Measurements from ENCODE around the gene CCDC191.

CCDC191 gene

GRCh38 chr3:113977822-113978221 is 78.5 kb downstream of the CCDC191 start:
- Histone ChIP-seq H2AFZ (ENCODE audit: insufficient read depth, low read length, poor library complexity) (no peak overlapping the region), H2BK5ac (ENCODE audit: low read depth, low read length, poor library complexity) (no peak overlapping the region), H3K27ac (ENCODE audit: low read depth, low read length) (no peak overlapping the region), H3K4me1 (ENCODE audit: control insufficient read depth in 1 of 2, insufficient read depth in 2 of 2, low read length in 2 of 2) (no peaks in the 10 kb centered on the region), H2BK120ac (ENCODE audit: insufficient read depth, low read length, poor library complexity) (no peak overlapping the region), H3K36me3 (ENCODE audit: control insufficient read depth in 1 of 2, insufficient read depth in 2 of 2, low read length in 2 of 2) (peaks cover 0 to 2% of the 10 kb centered on the region in 2 experiments), H4K12ac (ENCODE audit: low read depth, low read length) (no peak overlapping the region), H3K9me3 (ENCODE audit: insufficient read depth, low read depth, low read length) (no peaks in the 10 kb centered on the region), H3K79me2 (ENCODE audit: control insufficient read depth, insufficient read depth, low read length, poor library complexity) (no peaks in the 10 kb centered on the region), H3K14ac (ENCODE audit: low read length) (no peak overlapping the region), H3K4me2 (ENCODE audit: low read length) (no peak overlapping the region), H4K8ac (ENCODE audit: low read depth, low read length) (no peak overlapping the region), H3K23ac (ENCODE audit: low read length) (no peak overlapping the region), H3K18ac (ENCODE audit: low read length) (no peak overlapping the region), H2BK12ac (ENCODE audit: low read length) (no peak overlapping the region), H3K4ac (ENCODE audit: low read depth, low read length) (no peak overlapping the region), H4K91ac (ENCODE audit: low read depth, low read length) (no peak overlapping the region), H3K9ac (ENCODE audit: low read length) (no peak overlapping the region), H3K27me3 (ENCODE audit: insufficient read depth, low read length) (no peaks in the 10 kb centered on the region), H2AK5ac (ENCODE audit: low read length) (no peak overlapping the region), H3K4me3 (ENCODE audit: low read depth, low read length) (no peak overlapping the region), H3K79me1 (ENCODE audit: low read length) (no peaks in the 10 kb centered on the region)
- no peak for DNase-seq
- no CpG with 5 or more reads among the region's 4 CpGs for WGBS (ENCODE audit: extremely low coverage, insufficient coverage, insufficient read length)

- no peaks in the 10 kb centered on the region for H3K4me1 ChIP-seq (ENCODE audit: control insufficient read depth in 1 of 2, insufficient read depth in 2 of 2, low read length in 2 of 2)
- no peak overlapping the region for H3K4me3 ChIP-seq (ENCODE audit: low read depth, low read length)
- H4K91ac ChIP-seq (ENCODE audit: low read depth, low read length), result no peak overlapping the region
- no peak overlapping the region for H2AK5ac ChIP-seq (ENCODE audit: low read length)
- H3K9ac ChIP-seq (ENCODE audit: low read length), result no peak overlapping the region
- no peak overlapping the region for H2BK5ac ChIP-seq (ENCODE audit: low read depth, low read length, poor library complexity)
- no peaks in the 10 kb centered on the region for H3K36me3 ChIP-seq (ENCODE audit: control insufficient read depth in 1 of 2, insufficient read depth in 2 of 2, low read length in 2 of 2)
- H4K12ac ChIP-seq (ENCODE audit: low read depth, low read length), result no peak overlapping the region
- H3K27me3 ChIP-seq (ENCODE audit: insufficient read depth, low read length), result no peaks in the 10 kb centered on the region
- no CpG with 5 or more reads among the region's 2 CpGs for WGBS (ENCODE audit: extremely low coverage, insufficient coverage, insufficient read length)
- no peak for DNase-seq
- H2BK120ac ChIP-seq (ENCODE audit: insufficient read depth, low read length, poor library complexity), result no peak overlapping the region
- no peak overlapping the region for H3K23ac ChIP-seq (ENCODE audit: low read length)
- no peak overlapping the region for H3K4me2 ChIP-seq (ENCODE audit: low read length)
- H3K27ac ChIP-seq (ENCODE audit: low read depth, low read length), result no peak overlapping the region
- no peak overlapping the region for H3K4ac ChIP-seq (ENCODE audit: low read depth, low read length)
- H2BK12ac ChIP-seq (ENCODE audit: low read length), result no peak overlapping the region
- no peak overlapping the region for H3K18ac ChIP-seq (ENCODE audit: low read length)
- H3K14ac ChIP-seq (ENCODE audit: low read length), result no peak overlapping the region
- no peak overlapping the region for H4K8ac ChIP-seq (ENCODE audit: low read depth, low read length)
- H3K79me1 ChIP-seq (ENCODE audit: low read length), result no peaks in the 10 kb centered on the region
- H3K9me3 ChIP-seq (ENCODE audit: insufficient read depth, low read depth, low read length), result no peaks in the 10 kb centered on the region
- H2AFZ ChIP-seq (ENCODE audit: insufficient read depth, low read length, poor library complexity), result no peak overlapping the region
- H3K79me2 ChIP-seq (ENCODE audit: control insufficient read depth, insufficient read depth, low read length, poor library complexity), result no peaks in the 10 kb centered on the region
Measured at GRCh38 chr3:113968986-113969385, 87.3 kb downstream of the CCDC191 start.

GRCh38 chr3:113966172-113966571 is 90.2 kb downstream of the CCDC191 start:
- no peaks in the 10 kb centered on the region for H3K27me3 ChIP-seq (ENCODE audit: insufficient read depth, low read length)
- no peaks in the 10 kb centered on the region for H3K79me2 ChIP-seq (ENCODE audit: control insufficient read depth, insufficient read depth, low read length, poor library complexity)
- H3K27ac ChIP-seq (ENCODE audit: low read depth, low read length), result no peak overlapping the region
- H3K18ac ChIP-seq (ENCODE audit: low read length), result no peak overlapping the region
- no peaks in the 10 kb centered on the region for H3K9me3 ChIP-seq (ENCODE audit: insufficient read depth, low read depth, low read length)
- no peak overlapping the region for H3K4me2 ChIP-seq (ENCODE audit: low read length)
- H3K23ac ChIP-seq (ENCODE audit: low read length), result no peak overlapping the region
- no peak overlapping the region for H2AK5ac ChIP-seq (ENCODE audit: low read length)
- H4K91ac ChIP-seq (ENCODE audit: low read depth, low read length), result no peak overlapping the region
- no peak overlapping the region for H2AFZ ChIP-seq (ENCODE audit: insufficient read depth, low read length, poor library complexity)
- H3K14ac ChIP-seq (ENCODE audit: low read length), result no peak overlapping the region
- H3K36me3 ChIP-seq (ENCODE audit: control insufficient read depth in 1 of 2, insufficient read depth in 2 of 2, low read length in 2 of 2), result no peaks in the 10 kb centered on the region
- no CpG with 5 or more reads among the region's 2 CpGs for WGBS (ENCODE audit: extremely low coverage, insufficient coverage, insufficient read length)
- no peak overlapping the region for H2BK5ac ChIP-seq (ENCODE audit: low read depth, low read length, poor library complexity)
- no peak overlapping the region for H4K8ac ChIP-seq (ENCODE audit: low read depth, low read length)
- no peak overlapping the region for H4K12ac ChIP-seq (ENCODE audit: low read depth, low read length)
- no peak overlapping the region for H2BK120ac ChIP-seq (ENCODE audit: insufficient read depth, low read length, poor library complexity)
- H3K4me1 ChIP-seq (ENCODE audit: control insufficient read depth in 1 of 2, insufficient read depth in 2 of 2, low read length in 2 of 2), result no peaks in the 10 kb centered on the region
- no peak overlapping the region for H3K4ac ChIP-seq (ENCODE audit: low read depth, low read length)
- H3K9ac ChIP-seq (ENCODE audit: low read length), result no peak overlapping the region
- no peak overlapping the region for H3K4me3 ChIP-seq (ENCODE audit: low read depth, low read length)
- peak in 1 of 2 donors; percentile 28 for DNase-seq
- no peak overlapping the region for H2BK12ac ChIP-seq (ENCODE audit: low read length)
- H3K79me1 ChIP-seq (ENCODE audit: low read length), result no peaks in the 10 kb centered on the region

GRCh38 chr3:113963879-113964278 is 92.4 kb downstream of the CCDC191 start:
- H3K4me1 ChIP-seq (ENCODE audit: control insufficient read depth in 1 of 2, insufficient read depth in 2 of 2, low read length in 2 of 2), result no peaks in the 10 kb centered on the region
- H4K91ac ChIP-seq (ENCODE audit: low read depth, low read length), result no peak overlapping the region
- no CpG with 5 or more reads among the region's 3 CpGs for WGBS (ENCODE audit: extremely low coverage, insufficient coverage, insufficient read length)
- no peak overlapping the region for H4K8ac ChIP-seq (ENCODE audit: low read depth, low read length)
- H2BK5ac ChIP-seq (ENCODE audit: low read depth, low read length, poor library complexity), result no peak overlapping the region
- no peak for DNase-seq
- H3K4ac ChIP-seq (ENCODE audit: low read depth, low read length), result no peak overlapping the region
- H3K18ac ChIP-seq (ENCODE audit: low read length), result no peak overlapping the region
- H3K14ac ChIP-seq (ENCODE audit: low read length), result no peak overlapping the region
- H3K4me2 ChIP-seq (ENCODE audit: low read length), result no peak overlapping the region
- H3K27me3 ChIP-seq (ENCODE audit: insufficient read depth, low read length), result no peaks in the 10 kb centered on the region
- no peaks in the 10 kb centered on the region for H3K9me3 ChIP-seq (ENCODE audit: insufficient read depth, low read depth, low read length)
- no peak overlapping the region for H3K23ac ChIP-seq (ENCODE audit: low read length)
- no peaks in the 10 kb centered on the region for H3K79me2 ChIP-seq (ENCODE audit: control insufficient read depth, insufficient read depth, low read length, poor library complexity)
- H4K12ac ChIP-seq (ENCODE audit: low read depth, low read length), result no peak overlapping the region
- H2BK120ac ChIP-seq (ENCODE audit: insufficient read depth, low read length, poor library complexity), result no peak overlapping the region
- H2BK12ac ChIP-seq (ENCODE audit: low read length), result no peak overlapping the region
- H3K4me3 ChIP-seq (ENCODE audit: low read depth, low read length), result no peak overlapping the region
- H3K36me3 ChIP-seq (ENCODE audit: control insufficient read depth in 1 of 2, insufficient read depth in 2 of 2, low read length in 2 of 2), result no peaks in the 10 kb centered on the region
- H2AK5ac ChIP-seq (ENCODE audit: low read length), result no peak overlapping the region
- no peak overlapping the region for H3K27ac ChIP-seq (ENCODE audit: low read depth, low read length)
- no peak overlapping the region for H2AFZ ChIP-seq (ENCODE audit: insufficient read depth, low read length, poor library complexity)
- no peak overlapping the region for H3K9ac ChIP-seq (ENCODE audit: low read length)
- no peaks in the 10 kb centered on the region for H3K79me1 ChIP-seq (ENCODE audit: low read length)
